HepG2 (cell line): ENCODE measurements around the gene CD93. TPM values are rescaled to one million over a fixed set of nuclear protein-coding genes. Genes with fewer than 3 reads are reported as not detected.

Experiments used
- ATAC-seq: fragments of 200-7000 bp; cut with Tn5 transposase; 3 replicates; pipeline ENCODE4 v1.9.1; 2020; ENCODE audit warnings: mild to moderate bottlenecking, moderate library complexity
- BruUV-seq: library from RNA; stranded (reverse); fragments of 400-500 nt; replicated peaks from 2 replicates; lab custom pipeline; 2021; lab: Mats Ljungman, UMichigan
- CTCF ChIA-PET: fragments of 300-600 bp; formaldehyde crosslinking; extraction: SDS; loops from one replicate; lab custom pipeline; 2021; ENCODE audit warnings: low total read pairs, inconsistent platforms, low intra/inter-chr PET ratio; lab: Yijun Ruan, JAX
- POLR2A ChIA-PET: fragments of 350-600 bp; sonication (Branson Sonifier 250); formaldehyde crosslinking; loops from one replicate; lab custom pipeline; 2020; ENCODE audit warnings: antibody characterized with exemption, inconsistent platforms; lab: Yijun Ruan, JAX
- DNase-seq: peaks from one replicate; pipeline ENCODE4 v3.0.0-alpha.2; 2015; ENCODE audit warnings: low spot score
- FAIRE-seq: peaks from 3 replicates; lab custom pipeline; 2011; peaks lifted over from hg19 to GRCh38; lab: Jason Lieb, UNC
- H2AFZ ChIP-seq: one replicate; pipeline ENCODE4 v1.6.1; 2011; ENCODE audit warnings: low read length, inconsistent platforms
- H3K27ac ChIP-seq: fragments of 300-600 bp; 3 replicates; pipeline ENCODE4 v1.8.0; 2011; ENCODE audit warnings: mixed run types, mild to moderate bottlenecking, mixed read lengths, low read length, inconsistent platforms; ENCODE audit not compliant: insufficient read depth; ENCODE audit errors: extremely low read length
- H3K27me3 ChIP-seq, 2 experiments: fragments of 200-600 bp in 1 of 2; 2 replicates in 1 of 2; 3 replicates in 1 of 2; pipeline versions ENCODE4 v1.6.0 to v1.8.0; 2011; ENCODE audit warnings: low read length in 2 of 2, mild to moderate bottlenecking in 2 of 2, moderate library complexity in 2 of 2, inconsistent platforms in 1 of 2; ENCODE audit not compliant: insufficient read depth in 2 of 2, control insufficient read depth in 1 of 2
- H3K36me3 ChIP-seq, 2 experiments: fragments of 200-600 bp in 1 of 2; replicated peaks in 1 of 2; 2 replicates in 1 of 2; 3 replicates in 1 of 2; pipeline versions ENCODE4 v1.5.1 to v1.8.0; 2011; ENCODE audit warnings: low read length in 2 of 2, inconsistent platforms in 1 of 2; ENCODE audit not compliant: insufficient read depth in 2 of 2, control insufficient read depth in 1 of 2
- H3K4me1 ChIP-seq: 2 replicates; pipeline ENCODE4 v1.5.1; 2012; ENCODE audit warnings: low read length, inconsistent platforms; ENCODE audit not compliant: insufficient read depth
- H3K4me2 ChIP-seq: 2 replicates; pipeline ENCODE4 v1.6.0; 2011; ENCODE audit warnings: low read depth, low read length, inconsistent platforms
- H3K4me3 ChIP-seq, 3 experiments: fragments of 200-600 bp in 1 of 3; sonication (generic), shearing (Covaris generic) in 1 of 3; replicated peaks in 1 of 3; 2 replicates each; pipeline ENCODE4 v1.5.1; 2011 to 2016; ENCODE audit warnings: low read length in 3 of 3, inconsistent platforms in 2 of 3, low read depth in 2 of 3, mild to moderate bottlenecking in 2 of 3, control low read depth in 1 of 3, mixed read lengths in 1 of 3; ENCODE audit not compliant: insufficient read depth in 1 of 3
- H3K79me2 ChIP-seq: one replicate; pipeline ENCODE4 v1.6.1; 2011; ENCODE audit warnings: low read length, inconsistent platforms; ENCODE audit not compliant: insufficient read depth
- H3K9ac ChIP-seq: 2 replicates; pipeline ENCODE4 v1.6.0; 2011; ENCODE audit warnings: mild to moderate bottlenecking, low read depth, low read length, inconsistent platforms; ENCODE audit not compliant: insufficient read depth
- H3K9me3 ChIP-seq: 2 replicates; pipeline ENCODE4 v1.5.1; 2012; ENCODE audit warnings: mild to moderate bottlenecking, low read length
- H4K20me1 ChIP-seq: 2 replicates; pipeline ENCODE4 v1.6.0; 2011; ENCODE audit warnings: inconsistent platforms, mild to moderate bottlenecking, low read length, moderate library complexity; ENCODE audit not compliant: insufficient read depth
- TBL1XR1 ChIP-seq: fragments of 150-350 bp; IDR thresholded peaks from 2 replicates; pipeline ENCODE4 v1.6.1; 2014; ENCODE audit warnings: borderline replicate concordance, low read length; ENCODE audit not compliant: partially characterized antibody
- ZNF687 ChIP-seq: sonication (generic); formaldehyde crosslinking; IDR thresholded peaks from 2 replicates; pipeline ENCODE4 v1.5.1; 2020; ENCODE audit warnings: mild to moderate bottlenecking, missing genetic modification reagents, moderate library complexity
- ZNF800 ChIP-seq: sonication (generic); formaldehyde crosslinking; IDR thresholded peaks from 2 replicates; pipeline ENCODE4 v1.4.0; 2020; ENCODE audit warnings: missing genetic modification reagents
- WGBS: methylation state at CpG from one replicate; pipeline ENCODE4 v1.1.6; 2017; ENCODE audit warnings: low lambda C conversion rate; 5-methylcytosine and 5-hydroxymethylcytosine counted together
- in situ Hi-C: cut with HindIII; loops from 2 replicates; pipeline ENCODE4 v1.10.0; 2017; ENCODE audit warnings: low pct_unique_long_range_greater_than_20kb; ENCODE audit not compliant: extremely low pct_ligation_motif_present
- intact Hi-C: fragments of 100-400 bp; cut with micrococcal nuclease; formaldehyde crosslinking; loops from one replicate; pipeline ENCODE4 v1.10.0; 2022; ENCODE audit not compliant: unreplicated experiment
- polyA plus RNA-seq, 8 experiments: library from polyadenylated mRNA; depleted of rRNA in 3 of 8; stranded (reverse) in 7 of 8; unstranded in 1 of 8; fragments of >200 nt; fragmentation: Illumina TruSeq in 4 of 8; extraction: Trizol in 4 of 8; gene quantifications; 2 replicates each; pipeline versions ENCODE4 v1.2.1 to v1.2.3, GENCODE V29; 2011 to 2016; ENCODE audit warnings: low read depth in 4 of 8, missing spikeins in 1 of 8, mixed read lengths in 1 of 8; ENCODE audit not compliant: insufficient read depth in 1 of 8
- total RNA-seq, 5 experiments: library from RNA; depleted of rRNA; stranded (reverse); fragments of >200 nt; fragmentation: Illumina TruSeq; extraction: Trizol; gene quantifications; 2 replicates each; pipeline ENCODE4 v1.2.3, GENCODE V29; 2016; ENCODE audit warnings: low read depth in 1 of 5

The CD93 gene
- total and polyA plus RNA-seq, 2 of the 13 experiments (the other 11 are each of a cell fraction or from before 2014, with no cell fraction given): not detected

DNA sequence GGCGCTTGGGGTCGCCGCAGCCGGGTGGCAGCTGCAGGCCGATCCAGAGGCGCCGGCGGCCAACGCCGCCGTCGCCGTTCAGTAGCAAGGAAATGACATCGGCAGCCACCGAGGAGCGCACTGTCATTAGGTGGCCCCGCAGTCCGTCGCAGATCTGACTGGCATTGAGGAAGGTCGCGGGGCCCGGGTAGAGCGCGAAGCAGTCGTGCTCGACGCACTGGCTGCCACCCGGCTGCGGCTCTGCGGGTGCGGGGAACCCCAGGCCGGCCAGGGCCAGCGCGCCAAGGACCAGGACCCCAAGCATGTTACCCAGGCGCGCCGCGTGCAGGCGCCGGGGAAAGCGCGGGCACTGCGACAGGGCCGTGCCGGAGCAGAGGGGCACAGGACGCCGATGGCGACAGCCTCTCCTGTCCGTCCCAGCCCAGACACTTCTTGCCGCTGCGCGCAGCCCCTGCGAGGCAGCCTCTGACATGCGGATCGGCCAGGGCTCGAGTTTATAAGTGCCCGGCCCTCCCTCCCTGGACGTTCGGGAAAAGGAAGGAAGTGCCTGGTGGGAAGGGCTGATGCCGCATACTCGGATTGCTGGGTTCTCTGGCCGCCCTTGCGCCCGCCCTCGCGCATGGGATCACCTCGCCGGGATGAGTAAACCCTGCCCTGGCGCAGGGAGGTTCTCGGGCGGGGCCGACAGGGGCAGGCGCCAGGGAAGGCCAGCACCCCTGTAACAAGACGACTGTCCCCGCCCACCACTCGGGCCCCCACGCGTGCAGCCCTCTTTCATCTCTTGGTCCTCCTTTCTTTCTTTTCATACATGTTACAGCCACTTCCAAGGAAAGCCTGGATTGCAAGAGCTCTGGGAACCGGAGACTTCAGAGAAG, 36.7 kb downstream of the CD93 start, which contains the start of gene THBD:
THBD (minus strand) TSS at position 472 of the 875 bp plus-strand sequence; CDS start at position 304, 168 bp downstream.
- ChIA-PET CTCF (no interaction called here), POLR2A (no interaction called here)
- Histone ChIP-seq H3K4me3 (no peak within 1 kb of the TSS), H3K36me3 (no peaks in the 10 kb centered on the region), H4K20me1 (no peaks in the 10 kb centered on the region), H3K27ac (no peak within 1 kb of the TSS), H3K4me1 (no peaks in the 10 kb centered on the region), H2AFZ (no peak within 1 kb of the TSS), H3K27me3 (peaks cover 3 to 32% of the 10 kb centered on the region in 2 experiments; a peak in 4 of 5 replicates), H3K4me2 (no peak within 1 kb of the TSS), H3K9ac (no peak within 1 kb of the TSS), H3K9me3 (no peaks in the 10 kb centered on the region), H3K79me2 (no peaks in the 10 kb centered on the region)
- no peak; the same call in 2 of the 3 replicates for ATAC-seq
- WGBS: 49% methylated on average over 63 of the region's 79 CpGs
- in situ Hi-C loops (no loop called here), intact Hi-C loops (no loop called here)
- TF ChIP-seq ZNF687 (no peak), TBL1XR1 (no peak), ZNF800 (CRISPR knock-in tag) (peak; percentile 22; the same call in 1 of the 2 replicates)
- FAIRE-seq: no peak
- DNase-seq: no peak
- BruUV-seq: no TSS peak
